Heart left ventricle (tissue), 13 donors: ENCODE results near the gene PTPRJ.

Experiments used
- POLR2A ChIP-seq, 2 donors: fragments of 450-650 bp; IDR thresholded peaks; one replicate each; pipeline ENCODE4 v1.6.1; 2017; ENCODE audit warnings: antibody characterized with exemption in 2 of 2, mild to moderate bottlenecking in 2 of 2, moderate library complexity in 2 of 2
- TF ChIP-seq, protein P1 (sequence below), 12 donors: fragments of 200-600 bp; sonication (generic) in 4 of 12; IDR thresholded peaks; one replicate each; pipeline versions ENCODE4 v1.5.0 to v1.8.0; 2018 to 2022; ENCODE audit warnings: antibody characterized with exemption in 12 of 12, mild to moderate bottlenecking in 5 of 12
- donor health status: ischemic (EF 13 %, LVEDD 7.1; RV severe dilation, severe dysfunction).
- donor health status: DM: no; HTN: yes; CAD: no.
- donor health status: DM: no; HTN: no; CAD: no.
- donor health status: ischemic (EF 25% LVEDD 6.9; RV normal size, moderate dysfunction).
- donor health status: ischemic (EF 25% LVEDD 5.7; RV mildly dilated, moderate dysfunction).
- donor health status: ischemic (EF 35%, LVEDD 5.7; RV mildly dilated, moderate dysfunction).
- donor health status: nonischemic (EF 11% LVEDD 7.7; RV severe dilation, severe dysfunction).
- donor health status: DM: yes; HTN: yes; CAD: no.
- donor health status: PGD.
- donor health status: ischemic (EF 29% LVEDD 5.4; RV normal size, mild dysfunction).
- donor health status: nonischemic (EF 23%, LVEDD 6.1; RV moderate dilation, normal function).

DNA sequence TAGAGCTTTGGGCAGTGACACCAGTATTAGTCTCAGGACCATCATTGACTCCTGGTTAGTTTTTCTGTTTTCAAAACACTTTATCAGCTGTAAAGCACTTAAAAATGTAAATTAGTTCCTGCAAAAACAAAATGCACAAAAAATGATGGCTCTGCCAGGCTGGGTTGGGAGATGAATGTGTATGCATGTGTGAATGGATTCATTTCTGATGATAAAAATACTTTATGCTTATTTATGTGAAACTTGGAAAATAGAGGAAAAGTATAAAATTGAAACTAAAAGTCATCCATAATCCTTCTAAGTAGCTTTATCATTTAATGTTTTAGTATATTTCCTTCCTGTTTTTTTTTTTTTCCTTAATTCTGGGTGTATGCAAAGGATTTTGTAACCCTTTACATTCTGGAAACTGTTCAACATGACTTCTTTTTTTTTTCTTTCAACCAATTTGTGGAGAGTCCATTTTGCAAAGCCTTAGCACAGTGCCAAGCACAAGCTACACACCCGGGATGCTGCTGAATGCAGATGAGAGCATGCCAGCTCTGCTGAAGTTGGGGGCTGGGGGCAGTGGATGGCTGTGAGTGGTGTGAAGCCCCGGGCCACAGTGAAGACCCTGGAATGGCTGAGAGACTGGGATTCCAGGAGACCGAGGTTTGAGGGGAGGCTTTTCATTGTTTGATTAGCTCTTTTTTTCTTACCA, 37.6 kb downstream of the PTPRJ start:
- TF ChIP-seq, protein P1, sequence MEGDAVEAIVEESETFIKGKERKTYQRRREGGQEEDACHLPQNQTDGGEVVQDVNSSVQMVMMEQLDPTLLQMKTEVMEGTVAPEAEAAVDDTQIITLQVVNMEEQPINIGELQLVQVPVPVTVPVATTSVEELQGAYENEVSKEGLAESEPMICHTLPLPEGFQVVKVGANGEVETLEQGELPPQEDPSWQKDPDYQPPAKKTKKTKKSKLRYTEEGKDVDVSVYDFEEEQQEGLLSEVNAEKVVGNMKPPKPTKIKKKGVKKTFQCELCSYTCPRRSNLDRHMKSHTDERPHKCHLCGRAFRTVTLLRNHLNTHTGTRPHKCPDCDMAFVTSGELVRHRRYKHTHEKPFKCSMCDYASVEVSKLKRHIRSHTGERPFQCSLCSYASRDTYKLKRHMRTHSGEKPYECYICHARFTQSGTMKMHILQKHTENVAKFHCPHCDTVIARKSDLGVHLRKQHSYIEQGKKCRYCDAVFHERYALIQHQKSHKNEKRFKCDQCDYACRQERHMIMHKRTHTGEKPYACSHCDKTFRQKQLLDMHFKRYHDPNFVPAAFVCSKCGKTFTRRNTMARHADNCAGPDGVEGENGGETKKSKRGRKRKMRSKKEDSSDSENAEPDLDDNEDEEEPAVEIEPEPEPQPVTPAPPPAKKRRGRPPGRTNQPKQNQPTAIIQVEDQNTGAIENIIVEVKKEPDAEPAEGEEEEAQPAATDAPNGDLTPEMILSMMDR (IDR thresholded peaks at IDR 0.05) = no peak
- TF ChIP-seq POLR2A (IDR thresholded peaks at IDR 0.05) = no peak
